CD4-positive, alpha-beta T cell treated with Interferon alpha-2 for 1 hour (primary cell): ENCODE results near the gene PICALM.

Experiments used
- DNase-seq, 2 donors: peaks; one replicate each; pipeline ENCODE4 v3.0.0-alpha.2; 2020 to 2022

PICALM gene

GRCh38 chr11:86073948-86074347 lies 5.1 kb upstream of the PICALM start:
- DNase-seq: no peak

DNA sequence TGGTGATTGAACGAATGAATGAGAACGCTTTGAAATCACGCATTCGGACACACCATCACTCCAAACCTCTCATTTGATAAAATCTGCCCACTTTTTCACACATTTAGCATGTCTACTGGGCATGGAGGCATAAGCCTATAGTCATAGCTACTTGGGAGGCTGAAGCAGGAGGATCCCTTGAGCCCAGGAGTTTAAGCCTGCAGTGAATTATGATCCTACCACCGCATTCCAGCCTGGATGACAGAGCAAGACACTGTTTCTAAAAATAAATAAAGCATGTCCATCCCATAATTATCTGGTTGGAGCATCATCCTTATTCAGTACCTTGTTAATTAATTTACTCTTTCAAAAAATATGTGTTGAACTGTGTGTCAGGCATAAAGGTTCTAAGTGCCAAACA lies 3.3 kb upstream of the PICALM start:
- DNase-seq: no peak

GRCh38 chr11:86070142-86071056 lies 1.5 kb upstream of the PICALM start:
- no peak for DNase-seq

GRCh38 chr11:86069408-86070101 lies 671 bp upstream of the PICALM start:
- DNase-seq: peak in 1 of 2 donors; percentile 67

DNA sequence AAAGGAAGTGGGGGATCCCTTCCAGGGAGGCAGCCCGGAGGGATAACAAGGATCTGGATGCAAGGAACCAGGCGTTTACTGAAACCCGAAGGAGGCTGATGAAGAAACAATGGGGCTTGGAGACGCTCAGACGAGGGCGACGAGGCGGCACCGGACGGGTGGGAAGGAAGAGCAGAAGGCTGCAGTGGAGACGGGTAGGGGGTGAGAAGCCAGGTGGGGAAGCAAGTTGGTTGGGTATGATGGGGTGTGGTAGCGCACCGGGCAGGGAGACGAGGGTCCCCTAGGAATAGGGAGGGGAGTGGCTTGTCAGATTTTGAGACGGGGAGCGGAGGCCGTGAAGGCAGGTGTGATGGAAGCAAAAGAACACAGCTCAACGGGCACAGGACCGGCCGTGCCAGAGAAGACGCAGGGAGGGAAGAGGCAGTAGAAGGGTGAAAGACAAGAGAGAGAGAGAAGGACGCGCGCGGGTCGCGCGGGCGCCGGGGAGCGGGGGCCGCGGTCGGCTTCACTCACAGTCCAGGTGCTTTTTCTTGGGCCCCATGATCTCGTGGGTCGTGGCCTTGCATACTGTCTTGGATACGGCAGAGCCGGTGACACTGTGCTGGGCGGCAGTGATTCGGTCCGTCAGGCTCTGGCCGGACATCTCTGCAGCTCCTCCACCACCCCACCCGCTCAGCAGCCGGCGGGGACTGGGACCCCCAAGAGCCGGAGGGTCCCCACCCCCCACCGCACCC lies 579 bp downstream of the PICALM start:
- peak; percentile 23 to 40 for DNase-seq

GRCh38 chr11:86067851-86068137 lies 1.1 kb downstream of the PICALM start:
- no peak for DNase-seq

- peak in 1 of 2 donors; percentile 44 for DNase-seq
Measured at GRCh38 chr11:86067009-86067850, 1.7 kb downstream of the PICALM start.

- DNase-seq: no peak
Measured at GRCh38 chr11:86066657-86067008, 2.3 kb downstream of the PICALM start.

GRCh38 chr11:86066033-86066432 lies 2.9 kb downstream of the PICALM start:
- DNase-seq: no peak

DNA sequence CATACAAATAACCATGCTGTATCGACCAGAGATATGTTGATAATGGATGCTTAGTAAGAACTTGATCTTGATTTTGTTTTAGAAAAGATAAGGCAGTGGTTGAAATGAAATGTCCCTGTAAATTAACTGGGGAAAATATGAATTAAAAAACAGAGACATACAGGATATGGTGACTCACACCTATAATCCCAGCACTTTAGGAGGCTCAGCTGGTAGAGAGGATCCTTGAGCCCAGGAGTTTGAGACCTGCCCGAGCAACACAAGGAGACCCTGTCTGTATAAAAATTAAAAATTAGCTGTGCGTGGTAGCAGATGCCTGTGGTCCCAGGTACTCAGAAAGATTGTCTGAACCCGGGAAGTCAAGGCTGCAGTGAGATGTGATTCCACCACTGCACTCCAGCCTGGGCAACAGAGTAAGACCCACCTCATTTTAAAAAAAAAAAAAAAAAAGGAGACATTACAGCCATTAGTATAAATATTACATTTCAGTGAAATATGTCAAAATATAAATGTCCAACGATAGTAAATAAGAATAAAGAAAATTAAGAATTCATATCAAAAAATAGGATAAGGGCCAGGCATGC lies 4.6 kb downstream of the PICALM start:
- DNase-seq: no peak

DNA sequence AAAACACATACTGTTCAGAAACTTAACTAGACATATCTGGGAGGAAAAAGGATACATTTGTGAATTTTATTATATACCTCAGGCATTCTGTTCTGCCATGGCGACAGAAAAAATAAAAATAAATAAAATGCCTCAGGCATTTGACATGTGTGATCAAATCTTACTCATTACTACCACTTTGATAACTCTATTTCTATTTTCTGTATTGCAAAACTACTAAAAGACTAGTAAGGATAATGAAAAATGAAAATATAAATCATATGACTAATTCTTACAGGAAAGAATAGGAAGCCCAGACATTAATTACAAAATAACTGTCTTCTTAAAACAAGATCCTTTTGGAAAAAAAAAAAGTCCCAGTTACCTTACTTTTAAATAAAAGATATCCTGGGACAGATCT lies 5.3 kb downstream of the PICALM start:
- no peak for DNase-seq

DNA sequence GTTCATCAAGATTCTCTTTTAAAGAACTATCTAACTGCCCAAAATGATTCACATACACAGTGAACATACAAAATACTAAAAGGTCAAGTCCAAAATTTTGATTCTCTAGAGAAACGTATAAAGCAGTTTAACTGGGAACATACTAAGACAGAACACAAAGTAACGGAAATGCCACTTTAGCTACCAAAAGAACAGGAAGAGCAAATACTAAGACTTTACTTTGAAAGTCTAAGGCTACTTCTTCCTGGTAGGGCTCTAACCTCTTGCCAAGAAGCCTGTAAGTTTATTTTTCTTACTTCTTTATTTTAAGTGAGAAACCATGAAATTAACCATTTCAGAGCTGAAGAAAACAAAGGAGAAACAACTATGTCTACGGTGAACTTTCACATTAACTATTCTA lies 6.2 kb downstream of the PICALM start:
- peak in 1 of 2 donors; percentile 58 for DNase-seq

- no peak for DNase-seq
Measured at GRCh38 chr11:86061483-86062205, 7.2 kb downstream of the PICALM start.

DNA sequence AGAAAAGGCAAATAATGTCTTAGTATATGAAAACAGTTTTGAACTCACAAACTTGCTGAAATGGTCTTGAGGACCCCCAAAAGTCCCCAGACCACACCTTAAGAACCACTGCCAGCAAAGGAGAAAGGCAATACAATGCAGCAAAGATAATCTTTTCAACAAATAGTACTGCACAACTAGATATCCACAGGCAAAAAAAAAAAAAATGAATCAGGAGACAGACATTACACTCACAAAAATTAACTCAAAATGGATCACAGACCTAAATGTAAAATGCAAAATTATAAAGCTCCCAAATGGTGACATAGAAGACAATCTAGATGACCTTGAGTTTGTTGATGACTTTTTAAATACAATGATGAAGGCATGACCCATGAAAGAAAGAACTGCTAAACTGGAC lies 8.3 kb downstream of the PICALM start:
- DNase-seq: no peak

GRCh38 chr11:86058360-86058759 lies 10.5 kb downstream of the PICALM start:
- no peak for DNase-seq

- no peak for DNase-seq
Measured at GRCh38 chr11:86056351-86056854, 12.5 kb downstream of the PICALM start.

- no peak for DNase-seq
Measured at GRCh38 chr11:86052693-86053641, 15.9 kb downstream of the PICALM start.

- no peak for DNase-seq
Measured at GRCh38 chr11:86050196-86050709, 18.6 kb downstream of the PICALM start.

- peak; percentile 17 to 61 for DNase-seq
Measured at GRCh38 chr11:86047275-86047991, 21.5 kb downstream of the PICALM start.
